Lower lobe of right lung (tissue), 2 donors: ENCODE data around the gene WWTR1. TPM values are rescaled to one million over a fixed set of nuclear protein-coding genes. Genes with fewer than 3 reads are reported as not detected.
A peak's percentile ranks its signal among the peaks of the same experiment; 100 is the strongest.

ENCODE experiments used
- ATAC-seq, 2 donors: fragments of 200-7000 bp; cut with Tn5 transposase; one replicate each; pipeline ENCODE4 v1.9.1; 2020 to 2022; ENCODE audit warnings: mild to moderate bottlenecking in 2 of 2, moderate library complexity in 2 of 2
- DNase-seq: peaks from one replicate; pipeline ENCODE4 v3.0.0-alpha.2; 2020
- H3K27ac ChIP-seq: fragments of 200-600 bp; one replicate; pipeline ENCODE4 v1.8.0; 2022
- H3K27me3 ChIP-seq: fragments of 200-600 bp; one replicate; pipeline ENCODE4 v1.8.0; 2022; ENCODE audit warnings: low read depth
- H3K36me3 ChIP-seq: fragments of 200-600 bp; one replicate; pipeline ENCODE4 v1.8.0; 2022; ENCODE audit warnings: mild to moderate bottlenecking
- H3K4me1 ChIP-seq: fragments of 200-600 bp; one replicate; pipeline ENCODE4 v1.8.0; 2022
- H3K4me3 ChIP-seq: fragments of 200-600 bp; one replicate; pipeline ENCODE4 v1.8.0; 2022; ENCODE audit warnings: mild to moderate bottlenecking
- H3K9me3 ChIP-seq: fragments of 200-600 bp; one replicate; pipeline ENCODE4 v1.8.0; 2022
- intact Hi-C: fragments of 100-400 bp; cut with DNase I; formaldehyde crosslinking; loops from one replicate; pipeline ENCODE4 v1.11.0; 2022
- total RNA-seq: library from RNA; stranded (reverse); fragmentation: NEBNext Ultra II Directional; extraction: Animal tissue kit (Norgen Biotek cat#: 25700); gene quantifications from one replicate; pipeline ENCODE4 v1.2.1, GENCODE V29; 2021
- TF ChIP-seq, protein P1 (sequence below): fragments of 200-600 bp; IDR thresholded peaks from one replicate; pipeline ENCODE4 v1.8.0; 2022; ENCODE audit warnings: antibody characterized with exemption, mild to moderate bottlenecking
- donor health status: DM: no; HTN: yes; CAD: no; lungs with severe emphysema.

The WWTR1 gene
- total RNA-seq, 1 donor from 2014 or later: 89.5 TPM

DNA sequence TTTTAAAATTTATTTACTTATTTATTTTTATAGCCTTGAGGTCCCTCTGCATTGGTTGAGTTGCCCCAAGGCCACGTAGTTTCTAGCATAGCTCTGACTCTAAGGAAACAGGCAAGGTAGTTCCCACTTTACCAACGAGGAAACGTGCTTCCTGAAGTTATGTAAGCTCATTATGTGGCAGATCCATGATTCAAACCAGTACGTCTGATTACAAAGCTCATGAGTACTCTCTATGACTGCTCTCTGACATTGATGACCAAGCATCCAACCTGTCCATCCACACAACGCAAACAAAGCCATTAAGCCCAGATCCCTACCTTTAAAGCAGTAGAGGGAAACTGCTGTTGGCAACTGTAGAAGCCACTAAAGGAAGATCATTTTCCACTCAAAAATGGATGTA, 25.6 kb downstream of the WWTR1 start:
- ATAC-seq: no peak
- intact Hi-C loops: no loop called here
- no peaks in the 10 kb centered on the region for H3K9me3 ChIP-seq
- H3K4me1 ChIP-seq: peaks cover 49% of the 10 kb centered on the region
- no peak overlapping the region for H3K4me3 ChIP-seq
- no peak overlapping the region for H3K27ac ChIP-seq
- H3K36me3 ChIP-seq: no peaks in the 10 kb centered on the region
- TF ChIP-seq, protein P1, sequence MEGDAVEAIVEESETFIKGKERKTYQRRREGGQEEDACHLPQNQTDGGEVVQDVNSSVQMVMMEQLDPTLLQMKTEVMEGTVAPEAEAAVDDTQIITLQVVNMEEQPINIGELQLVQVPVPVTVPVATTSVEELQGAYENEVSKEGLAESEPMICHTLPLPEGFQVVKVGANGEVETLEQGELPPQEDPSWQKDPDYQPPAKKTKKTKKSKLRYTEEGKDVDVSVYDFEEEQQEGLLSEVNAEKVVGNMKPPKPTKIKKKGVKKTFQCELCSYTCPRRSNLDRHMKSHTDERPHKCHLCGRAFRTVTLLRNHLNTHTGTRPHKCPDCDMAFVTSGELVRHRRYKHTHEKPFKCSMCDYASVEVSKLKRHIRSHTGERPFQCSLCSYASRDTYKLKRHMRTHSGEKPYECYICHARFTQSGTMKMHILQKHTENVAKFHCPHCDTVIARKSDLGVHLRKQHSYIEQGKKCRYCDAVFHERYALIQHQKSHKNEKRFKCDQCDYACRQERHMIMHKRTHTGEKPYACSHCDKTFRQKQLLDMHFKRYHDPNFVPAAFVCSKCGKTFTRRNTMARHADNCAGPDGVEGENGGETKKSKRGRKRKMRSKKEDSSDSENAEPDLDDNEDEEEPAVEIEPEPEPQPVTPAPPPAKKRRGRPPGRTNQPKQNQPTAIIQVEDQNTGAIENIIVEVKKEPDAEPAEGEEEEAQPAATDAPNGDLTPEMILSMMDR: no peak
- no peaks in the 10 kb centered on the region for H3K27me3 ChIP-seq
- no peak for DNase-seq

DNA sequence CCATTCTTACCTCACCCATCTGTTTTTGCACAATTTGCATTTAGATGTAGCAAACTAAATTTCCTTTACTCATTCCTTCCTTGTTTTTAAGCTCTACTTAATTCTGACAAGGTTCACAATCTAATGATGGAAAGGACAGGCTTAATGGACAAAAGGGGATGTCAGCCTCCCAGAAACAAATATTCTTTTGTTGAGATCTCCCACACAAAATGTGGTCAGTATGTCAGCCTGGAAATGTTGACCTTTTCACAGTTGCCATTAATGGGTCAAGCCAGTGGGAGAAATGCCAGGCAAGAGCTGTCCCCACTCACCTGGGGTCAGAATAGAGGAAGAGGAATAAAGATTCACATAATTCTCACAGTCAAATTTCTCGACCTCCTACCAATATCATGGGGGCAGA, 27.0 kb downstream of the WWTR1 start:
- ATAC-seq (no peak), DNase-seq (no peak)
- Histone ChIP-seq H3K4me1 (peaks cover 49% of the 10 kb centered on the region), H3K4me3 (no peak overlapping the region), H3K27me3 (no peaks in the 10 kb centered on the region), H3K9me3 (no peaks in the 10 kb centered on the region), H3K36me3 (no peaks in the 10 kb centered on the region), H3K27ac (no peak overlapping the region)
- intact Hi-C loops: no loop called here
- TF ChIP-seq, protein P1: no peak

DNA sequence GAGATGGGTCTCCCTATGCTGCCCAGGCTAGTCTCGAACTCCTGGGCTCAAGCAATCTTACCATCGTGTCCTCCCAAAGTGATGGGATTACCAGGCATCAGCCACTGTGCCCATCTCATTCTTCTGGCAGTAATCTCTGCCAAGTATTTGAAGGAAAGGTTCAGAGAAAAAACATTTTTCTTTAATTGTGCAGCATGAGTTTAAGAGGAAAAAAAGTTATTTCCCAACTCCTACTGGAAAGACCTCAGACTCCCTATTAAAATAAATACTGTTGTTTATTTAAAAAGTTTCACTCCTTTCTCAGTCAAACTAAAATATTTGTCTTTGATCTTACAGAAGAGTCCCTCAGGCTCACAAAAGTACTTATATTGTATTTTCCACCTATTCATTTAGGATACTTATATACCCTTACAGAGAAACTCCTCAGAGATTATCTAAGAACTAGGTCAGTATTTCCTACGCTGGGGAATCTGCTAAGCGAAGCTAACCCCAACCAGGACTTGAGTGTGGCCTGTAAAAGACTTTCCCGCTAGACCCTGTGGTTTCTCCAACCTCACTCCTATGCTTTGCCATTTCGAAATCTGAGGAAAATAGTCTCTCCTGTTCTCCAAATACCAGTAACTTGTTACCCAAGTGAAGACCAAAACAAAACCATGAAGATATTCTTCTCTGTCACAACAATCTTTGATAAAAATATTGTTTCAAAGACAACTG, 28.7 kb downstream of the WWTR1 start:
- TF ChIP-seq, protein P1: no peak
- ATAC-seq: peak; percentile 38 to 70
- Histone ChIP-seq H3K4me3 (no peak overlapping the region), H3K36me3 (no peaks in the 10 kb centered on the region), H3K9me3 (no peaks in the 10 kb centered on the region), H3K27me3 (no peaks in the 10 kb centered on the region), H3K27ac (peak overlapping the region; percentile 25), H3K4me1 (peaks cover 40% of the 10 kb centered on the region)
- no peak for DNase-seq
- intact Hi-C loops: no loop called here

DNA sequence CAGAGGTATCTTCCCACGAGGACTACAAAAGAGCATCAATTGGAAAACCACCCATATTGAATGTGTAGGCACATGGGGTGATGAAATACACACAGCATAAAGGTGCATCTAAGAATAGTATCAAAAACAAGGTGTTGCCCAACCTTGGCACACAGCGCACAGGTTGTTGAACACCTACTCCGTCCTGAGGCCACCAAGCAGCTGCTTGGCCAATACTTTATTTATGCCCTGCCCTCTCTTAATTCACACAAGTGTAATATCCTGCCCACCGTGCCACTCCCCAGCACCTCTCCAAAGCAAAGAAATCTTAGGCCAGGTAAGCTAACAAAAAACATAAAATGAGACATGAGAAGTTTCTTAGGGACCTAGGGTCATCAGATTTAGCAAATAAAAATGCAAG, 31.2 kb downstream of the WWTR1 start:
- peaks cover 41% of the 10 kb centered on the region for H3K4me1 ChIP-seq
- ATAC-seq (peak; percentile 79 to 84), DNase-seq (peak; percentile 50)
- TF ChIP-seq, protein P1: no peak
- no peaks in the 10 kb centered on the region for H3K9me3 ChIP-seq
- no peaks in the 10 kb centered on the region for H3K27me3 ChIP-seq
- no peaks in the 10 kb centered on the region for H3K36me3 ChIP-seq
- no peak overlapping the region for H3K27ac ChIP-seq
- intact Hi-C loops: no loop called here
- H3K4me3 ChIP-seq: no peak overlapping the region

DNA sequence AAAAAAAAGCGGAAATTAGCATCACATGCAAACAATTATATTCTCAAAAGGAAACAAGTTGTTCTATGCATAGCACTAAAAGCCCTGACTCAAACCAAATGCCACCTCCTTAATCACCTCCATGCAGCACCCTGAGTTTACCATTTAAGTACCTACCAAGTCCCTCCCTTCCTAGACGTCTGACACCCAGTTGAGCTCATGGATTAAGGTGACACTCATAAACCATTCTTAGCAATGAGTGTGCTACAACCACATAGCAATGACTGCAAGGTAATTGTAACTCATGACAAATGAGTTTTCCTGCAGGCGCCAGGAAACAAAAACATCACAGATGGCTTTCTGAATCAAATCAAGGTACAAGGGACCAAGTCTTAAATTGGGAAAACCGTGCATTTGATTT, 32.0 kb downstream of the WWTR1 start:
- intact Hi-C loops: no loop called here
- Histone ChIP-seq H3K9me3 (no peaks in the 10 kb centered on the region), H3K4me3 (no peak overlapping the region), H3K27me3 (no peaks in the 10 kb centered on the region), H3K36me3 (no peaks in the 10 kb centered on the region), H3K4me1 (peaks cover 49% of the 10 kb centered on the region), H3K27ac (no peak overlapping the region)
- no peak for ATAC-seq
- TF ChIP-seq, protein P1: no peak
- no peak for DNase-seq
